Pancreas (tissue), 10 donors: Measurements from ENCODE around the gene FGD4. TPM values are rescaled to one million over a fixed set of nuclear protein-coding genes. Genes with fewer than 3 reads are reported as not detected.

Experiments used
- ATAC-seq, 4 donors: fragments of 200-7000 bp; cut with Tn5 transposase; one replicate each; pipeline versions ENCODE4 v1.8.0 to v1.9.1; 2020; ENCODE audit warnings: mild to moderate bottlenecking in 4 of 4, moderate library complexity in 4 of 4
- DNase-seq, 6 donors: peaks; one replicate each; pipeline ENCODE4 v3.0.0-alpha.2; 2020
- FAIRE-seq: peaks from 2 replicates; lab custom pipeline; 2012; peaks lifted over from hg19 to GRCh38; lab: Jason Lieb, UNC
- H3K27ac ChIP-seq, 4 donors: fragments of 200-600 bp; sonication (generic); 1 replicate in 3 of 4; 2 replicates in 1 of 4; pipeline versions ENCODE4 v1.5.0 to v1.8.0; 2020
- H3K27me3 ChIP-seq, 4 donors: fragments of 200-600 bp; one replicate each; pipeline ENCODE4 v1.8.0; 2021
- H3K36me3 ChIP-seq, 3 donors: fragments of 200-600 bp; sonication (generic) in 1 of 3; one replicate each; pipeline versions ENCODE4 v1.5.0 to v1.8.0; 2020 to 2021
- H3K4me1 ChIP-seq, 3 donors: fragments of 200-600 bp; one replicate each; pipeline ENCODE4 v1.8.0; 2021
- H3K4me3 ChIP-seq, 4 donors: fragments of 200-600 bp; sonication (generic) in 2 of 4; one replicate each; pipeline versions ENCODE4 v1.5.0 to v1.8.0; 2020 to 2021
- H3K9me3 ChIP-seq, 4 donors: fragments of 200-600 bp; one replicate each; pipeline ENCODE4 v1.8.0; 2021
- CTCF ChIP-seq, 4 donors: fragments of 200-600 bp; sonication (generic) in 3 of 4; IDR thresholded peaks; one replicate each; pipeline versions ENCODE4 v1.5.0 to v1.8.0; 2021; ENCODE audit warnings: antibody characterized with exemption in 4 of 4
- WGBS, 2 donors: extraction: QIAGEN DNeasy Blood & Tissue Kit; methylation state at CpG; one replicate each; pipeline ENCODE4 v1.1.7; 2013; 5-methylcytosine and 5-hydroxymethylcytosine counted together
- intact Hi-C, 3 donors: fragments of 100-400 bp; cut with DNase I; formaldehyde crosslinking; loops; one replicate each; pipeline versions ENCODE4 v1.11.1 to v1.14.2; 2022
- polyA plus RNA-seq, 2 donors: library from polyadenylated mRNA; stranded (reverse); fragments of 200-250 nt; gene quantifications; one replicate each; pipeline ENCODE4 v1.2.3, GENCODE V29; 2013
- total RNA-seq, 6 donors: library from RNA; stranded (reverse); fragmentation: NEBNext Ultra II Directional in 4 of 6; extraction: Animal tissue kit (Norgen Biotek cat#: 25700) in 4 of 6; gene quantifications; one replicate each; pipeline versions ENCODE4 v1.2.1 to v1.2.4, GENCODE V29; 2021 to 2023
- donor health status: healthy with polysubstance abuse.
- donor health status: DM: no; HTN: no; CAD: no; lungs with moderate emphysema.
- donor health status: DM: no; HTN: no; CAD: no.
- donor health status: control.
- donor health status: control.
- donor health status: Bipolar disorder and iron deficiency.
- donor health status: DM: yes; HTN: yes; CAD: no.
- donor health status: DM: no; HTN: no; CAD: no.
- donor health status: DM: no; HTN: no; CAD: no.
- donor health status: DM: yes; HTN: yes; CAD: no.

FGD4 gene
- total and polyA plus RNA-seq, 8 donors = 3.6 to 26.5 (median 14.5) TPM

- Histone ChIP-seq H3K9me3 (no peaks in the 10 kb centered on the region), H3K36me3 (no peaks in the 10 kb centered on the region), H3K4me3 (no peak overlapping the region), H3K27me3 (no peaks in the 10 kb centered on the region), H3K4me1 (peaks cover 12 to 25% (median 15%) of the 10 kb centered on the region in 3 donors), H3K27ac (no peak overlapping the region)
- ATAC-seq (no peak), DNase-seq (no peak), FAIRE-seq (no peak)
- intact Hi-C loops = loop anchor here in 2 of 3 donors (5.0 to 10.0 kb wide), 2 partner anchors 212 to 214 kb away; no protein-coding TSS in a partner anchor
- WGBS, 2 donors = 78 to 85% methylated on average over 2 of the region's 2 CpGs
- no peak for TF ChIP-seq CTCF (IDR thresholded peaks at IDR 0.05)
Measured at GRCh38 chr12:32450363-32450762, 51.0 kb downstream of the FGD4 start.

- Histone ChIP-seq H3K27ac (no peak overlapping the region), H3K4me1 (peaks cover 11 to 28% (median 15%) of the 10 kb centered on the region in 3 donors), H3K9me3 (no peaks in the 10 kb centered on the region), H3K4me3 (no peak overlapping the region), H3K27me3 (no peaks in the 10 kb centered on the region), H3K36me3 (no peaks in the 10 kb centered on the region)
- intact Hi-C loops = loop anchor here in 2 of 3 donors (5.0 to 10.0 kb wide), 2 partner anchors 212 to 214 kb away; no protein-coding TSS in a partner anchor
- peak in 1 of 4 donors; percentile 28 for ATAC-seq
- no peak for DNase-seq
- FAIRE-seq = no peak
- TF ChIP-seq CTCF (IDR thresholded peaks at IDR 0.05) = no peak
- WGBS, 2 donors = 83% methylated on average over 1 of the region's 1 CpG
Measured at GRCh38 chr12:32450768-32451167, 51.4 kb downstream of the FGD4 start.

- Histone ChIP-seq H3K9me3 (no peaks in the 10 kb centered on the region), H3K4me3 (no peak overlapping the region), H3K27ac (no peak overlapping the region), H3K4me1 (peaks cover 17 to 31% (median 19%) of the 10 kb centered on the region in 3 donors), H3K36me3 (no peaks in the 10 kb centered on the region), H3K27me3 (no peaks in the 10 kb centered on the region)
- intact Hi-C loops = loop anchor here in 2 of 3 donors (5.0 to 10.0 kb wide), 2 partner anchors 210 to 213 kb away; no protein-coding TSS in a partner anchor
- FAIRE-seq = no peak
- no peak for TF ChIP-seq CTCF (IDR thresholded peaks at IDR 0.05)
- DNase-seq = no peak
- no peak for ATAC-seq
- WGBS, 2 donors = 88% methylated on average over 5 of the region's 5 CpGs
Measured at GRCh38 chr12:32451816-32452215, 52.5 kb downstream of the FGD4 start.

- Histone ChIP-seq H3K36me3 (no peaks in the 10 kb centered on the region), H3K4me1 (peaks cover 25 to 41% (median 29%) of the 10 kb centered on the region in 3 donors), H3K9me3 (no peaks in the 10 kb centered on the region), H3K27me3 (no peaks in the 10 kb centered on the region), H3K27ac (peak overlapping the region in 2 of 4 donors; percentile 7 to 48), H3K4me3 (no peak overlapping the region)
- DNase-seq (no peak), FAIRE-seq (no peak), ATAC-seq (peak; percentile 55 to 72 (median 67))
- 26 to 29% methylated on average over 3 of the region's 3 CpGs for WGBS, 2 donors
- TF ChIP-seq CTCF (IDR thresholded peaks at IDR 0.05) = no peak
- intact Hi-C loops = loop anchor here in 2 of 3 donors (5.0 to 10.0 kb wide), 2 partner anchors 208 to 211 kb away; no protein-coding TSS in a partner anchor
Measured at GRCh38 chr12:32454075-32454474, 54.7 kb downstream of the FGD4 start.

GRCh38 chr12:32454866-32455265 lies 55.5 kb downstream of the FGD4 start:
- no peak for FAIRE-seq
- DNase-seq = no peak
- intact Hi-C loops = loop anchor here in 2 of 3 donors (5.0 to 10.0 kb wide), 2 partner anchors 207 to 210 kb away; no protein-coding TSS in a partner anchor
- Histone ChIP-seq H3K4me1 (peaks cover 25 to 41% (median 29%) of the 10 kb centered on the region in 3 donors), H3K4me3 (no peak overlapping the region), H3K27me3 (no peaks in the 10 kb centered on the region), H3K27ac (peak overlapping the region in 2 of 4 donors; percentile 7 to 48), H3K9me3 (no peaks in the 10 kb centered on the region), H3K36me3 (no peaks in the 10 kb centered on the region)
- WGBS, 2 donors = 0 to 2% methylated on average over 1 of the region's 1 CpG
- peak; percentile 32 to 50 (median 40) for ATAC-seq
- no peak for TF ChIP-seq CTCF (IDR thresholded peaks at IDR 0.05)
